ENCODE results near the gene UMODL1.

UMODL1 gene

GRCh38 chr21:42130441-42130840 lies 59.3 kb downstream of the UMODL1 start:
- DNase-seq = no peak

- no peak for DNase-seq
Measured at GRCh38 chr21:42132183-42132582, 61.1 kb downstream of the UMODL1 start.

- no peak for DNase-seq
Measured at GRCh38 chr21:42133131-42133530, 62.0 kb downstream of the UMODL1 start.

GRCh38 chr21:42135386-42136052 lies 64.4 kb downstream of the UMODL1 start:
- no peak for DNase-seq

GRCh38 chr21:42137191-42137904 lies 66.2 kb downstream of the UMODL1 start:
- DNase-seq = no peak

GRCh38 chr21:42140196-42140934 lies 69.2 kb downstream of the UMODL1 start:
- no peak for DNase-seq

GRCh38 chr21:42141643-42142042 lies 70.5 kb downstream of the UMODL1 start:
- DNase-seq = no peak

- no peak for DNase-seq
Measured at GRCh38 chr21:42142141-42142540, 71.0 kb downstream of the UMODL1 start.

GRCh38 chr21:42142627-42143026 lies 71.5 kb downstream of the UMODL1 start:
- DNase-seq = no peak

GRCh38 chr21:42143111-42143510 lies 72.0 kb downstream of the UMODL1 start:
- DNase-seq = no peak

GRCh38 chr21:42144221-42144620 lies 73.1 kb downstream of the UMODL1 start:
- DNase-seq = no peak

GRCh38 chr21:42144679-42145568 lies 73.8 kb downstream of the UMODL1 start:
- no peak for DNase-seq

- DNase-seq = peak; percentile 60
Measured at GRCh38 chr21:42145569-42146272, 74.6 kb downstream of the UMODL1 start.

GRCh38 chr21:42146273-42146805 lies 75.2 kb downstream of the UMODL1 start:
- no peak for DNase-seq

GRCh38 chr21:42146821-42147220 lies 75.7 kb downstream of the UMODL1 start:
- DNase-seq = no peak

GRCh38 chr21:42147386-42148020 lies 76.4 kb downstream of the UMODL1 start:
- no peak for DNase-seq

- DNase-seq = no peak
Measured at GRCh38 chr21:42148097-42148496, 77.0 kb downstream of the UMODL1 start.

- no peak for DNase-seq
Measured at GRCh38 chr21:42148584-42148983, 77.5 kb downstream of the UMODL1 start.

GRCh38 chr21:42149656-42150473 lies 78.7 kb downstream of the UMODL1 start:
- no peak for DNase-seq

GRCh38 chr21:42150474-42151085 lies 79.5 kb downstream of the UMODL1 start:
- DNase-seq = no peak

Data from fibroblast of skin of scalp (primary cell).